SU-DHL-6 (cell line): Measurements from ENCODE around the gene TPST2.

Experiments used
- H2AFZ ChIP-seq: fragments of 200-600 bp; sonication (generic); 2 replicates; pipeline ENCODE4 v1.6.1; 2014; ENCODE audit warnings: low read depth, mild to moderate bottlenecking, moderate library complexity, mixed read lengths, antibody characterized with exemption, low read length; ENCODE audit not compliant: severe bottlenecking
- H3F3A ChIP-seq: fragments of 200-600 bp; shearing (Covaris generic); 2 replicates; pipeline ENCODE4 v1.6.0; 2016; ENCODE audit warnings: antibody characterized with exemption, mild to moderate bottlenecking; ENCODE audit not compliant: insufficient read depth
- H3K27ac ChIP-seq: fragments of 200-600 bp; sonication (generic); 2 replicates; pipeline ENCODE4 v1.5.1; 2016; ENCODE audit warnings: low read depth, mild to moderate bottlenecking, low read length, moderate library complexity, mixed read lengths
- H3K27me3 ChIP-seq: fragments of 200-600 bp; sonication (generic), shearing (Covaris generic); 2 replicates; pipeline ENCODE4 v1.6.0; 2014; ENCODE audit warnings: mild to moderate bottlenecking, low read length
- H3K36me3 ChIP-seq: fragments of 200-600 bp; sonication (generic); 2 replicates; pipeline ENCODE4 v1.6.1; 2014; ENCODE audit warnings: mild to moderate bottlenecking, low read length, mixed read lengths
- H3K4me2 ChIP-seq: fragments of 300-600, 200-600 bp; shearing (Covaris generic), sonication (generic); 2 replicates; pipeline ENCODE4 v1.6.0; 2014; ENCODE audit warnings: low read length, low read depth, mild to moderate bottlenecking; ENCODE audit not compliant: poor library complexity, severe bottlenecking
- H3K4me3 ChIP-seq: fragments of 200-600 bp; sonication (generic); 2 replicates; pipeline ENCODE4 v1.5.1; 2014; ENCODE audit warnings: antibody characterized with exemption, low read length, mild to moderate bottlenecking, mixed read lengths; ENCODE audit not compliant: insufficient read depth, poor library complexity, severe bottlenecking
- H3K79me2 ChIP-seq: fragments of 200-600 bp; sonication (generic); 2 replicates; pipeline ENCODE4 v1.6.1; 2014; ENCODE audit warnings: mild to moderate bottlenecking, low read length, moderate library complexity; ENCODE audit not compliant: insufficient read depth
- H3K9ac ChIP-seq: fragments of 200-600 bp; sonication (generic); 2 replicates; pipeline ENCODE4 v1.7.0; 2014; ENCODE audit warnings: mild to moderate bottlenecking, low read length
- H3K9me2 ChIP-seq: fragments of 200-600 bp; sonication (generic); replicated peaks from 2 replicates; pipeline ENCODE4 v1.6.1; 2014; ENCODE audit warnings: low read length; ENCODE audit not compliant: insufficient read depth
- H3K9me3 ChIP-seq: fragments of 200-600 bp; sonication (generic); 2 replicates; pipeline ENCODE4 v1.6.1; 2014; ENCODE audit warnings: low read length, mixed read lengths; ENCODE audit not compliant: insufficient read depth
- H4K20me1 ChIP-seq: fragments of 200-600 bp; sonication (generic); 2 replicates; pipeline ENCODE4 v1.6.1; 2014; ENCODE audit warnings: low read depth, mild to moderate bottlenecking, antibody characterized with exemption, low read length, moderate library complexity, mixed read lengths
- CTCF ChIP-seq: fragments of 200-600 bp; sonication (generic); IDR thresholded peaks from one replicate; pipeline ENCODE4 v1.5.1; 2017; ENCODE audit warnings: antibody characterized with exemption, mild to moderate bottlenecking, low read length, moderate library complexity; ENCODE audit not compliant: insufficient read depth, poor library complexity, severe bottlenecking
- EZH2phosphoT487 ChIP-seq: fragments of 200-600 bp; sonication (generic), shearing (Covaris generic); conservative IDR thresholded peaks from 2 replicates; pipeline ENCODE4 v1.6.1; 2018; ENCODE audit warnings: mild to moderate bottlenecking, antibody characterized with exemption, low read length, moderate library complexity, mixed read lengths

Gene TPST2

GRCh38 chr22:26487996-26488395 is 101.9 kb downstream of the TPST2 start:
- Histone ChIP-seq H4K20me1 (no peaks in the 10 kb centered on the region), H3K4me3 (no peak overlapping the region), H2AFZ (no peak overlapping the region), H3K27ac (no peak overlapping the region), H3K9ac (no peak overlapping the region), H3K36me3 (peaks cover 11% of the 10 kb centered on the region; the same call in 1 of the 2 replicates), H3F3A (no peaks in the 10 kb centered on the region; the same call in 1 of the 2 replicates), H3K4me2 (no peak overlapping the region), H3K9me2 (no peaks in the 10 kb centered on the region), H3K9me3 (no peaks in the 10 kb centered on the region), H3K79me2 (peaks cover 31% of the 10 kb centered on the region), H3K27me3 (no peaks in the 10 kb centered on the region)
- TF ChIP-seq EZH2phosphoT487 (no peak), CTCF (no peak)

GRCh38 chr22:26486394-26486793 is 103.5 kb downstream of the TPST2 start:
- H3K9me3 ChIP-seq: no peaks in the 10 kb centered on the region
- H3K9ac ChIP-seq: no peak overlapping the region
- H4K20me1 ChIP-seq: no peaks in the 10 kb centered on the region
- no peak overlapping the region for H3K4me3 ChIP-seq
- H3F3A ChIP-seq: peaks cover 13% of the 10 kb centered on the region
- TF ChIP-seq EZH2phosphoT487 (no peak), CTCF (no peak)
- H3K79me2 ChIP-seq: peaks cover 37% of the 10 kb centered on the region
- H3K36me3 ChIP-seq: peaks cover 10% of the 10 kb centered on the region; the same call in 1 of the 2 replicates
- no peak overlapping the region for H2AFZ ChIP-seq
- H3K9me2 ChIP-seq: no peaks in the 10 kb centered on the region
- H3K27ac ChIP-seq: no peak overlapping the region
- H3K27me3 ChIP-seq: no peaks in the 10 kb centered on the region
- H3K4me2 ChIP-seq: no peak overlapping the region

- peaks cover 37% of the 10 kb centered on the region for H3K79me2 ChIP-seq
Measured at GRCh38 chr22:26485806-26486390, 104.0 kb downstream of the TPST2 start.

More at GRCh38 chr22:26485806-26486390, 104.0 kb downstream of the TPST2 start:
- no peak overlapping the region for H3K4me3 ChIP-seq
- H4K20me1 ChIP-seq: no peaks in the 10 kb centered on the region
- H2AFZ ChIP-seq: no peak overlapping the region
- peak overlapping the region; percentile 98 for H3K4me2 ChIP-seq
- peaks cover 5% of the 10 kb centered on the region; the same call in 1 of the 2 replicates for H3K36me3 ChIP-seq
- no peak overlapping the region for H3K27ac ChIP-seq
- no peaks in the 10 kb centered on the region for H3K27me3 ChIP-seq
- H3F3A ChIP-seq: peaks cover 18% of the 10 kb centered on the region
- H3K9me2 ChIP-seq: no peaks in the 10 kb centered on the region
- TF ChIP-seq EZH2phosphoT487 (no peak), CTCF (no peak)
- H3K9ac ChIP-seq: no peak overlapping the region
- H3K9me3 ChIP-seq: no peaks in the 10 kb centered on the region
